ENCODE results near the gene AUH.
"Not testable (repeated sequence)": the region's sequence is repeated elsewhere in the genome, so short reads cannot be mapped to it uniquely, and the experiment has no call there.

The AUH gene

DNA sequence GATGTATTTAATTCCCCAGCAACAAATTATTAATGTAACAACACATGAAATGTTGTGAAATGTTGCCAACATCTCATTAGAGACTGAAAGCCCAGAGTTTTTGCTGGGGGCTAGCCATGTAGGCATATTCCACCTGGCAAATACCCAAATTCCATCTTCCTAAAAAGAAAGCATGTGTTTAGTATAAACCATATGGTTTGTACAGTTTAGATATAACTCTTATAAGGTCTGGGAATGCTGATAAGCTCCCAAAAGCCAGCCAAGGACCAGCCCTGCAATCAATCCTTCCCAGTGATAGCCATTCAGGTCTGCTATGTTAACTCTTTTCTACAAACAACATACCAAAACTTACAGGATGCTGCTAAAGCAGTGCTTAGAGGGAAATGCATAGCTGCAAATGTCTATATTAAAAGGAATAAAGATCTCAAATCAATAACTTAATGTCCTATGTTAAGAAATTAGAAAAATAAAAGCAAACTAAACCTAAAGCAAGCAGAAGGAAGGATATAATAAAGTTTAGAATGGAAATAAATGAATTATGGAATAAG, 158.9 kb downstream of the AUH start:
- DNase-seq: no peak

DNA sequence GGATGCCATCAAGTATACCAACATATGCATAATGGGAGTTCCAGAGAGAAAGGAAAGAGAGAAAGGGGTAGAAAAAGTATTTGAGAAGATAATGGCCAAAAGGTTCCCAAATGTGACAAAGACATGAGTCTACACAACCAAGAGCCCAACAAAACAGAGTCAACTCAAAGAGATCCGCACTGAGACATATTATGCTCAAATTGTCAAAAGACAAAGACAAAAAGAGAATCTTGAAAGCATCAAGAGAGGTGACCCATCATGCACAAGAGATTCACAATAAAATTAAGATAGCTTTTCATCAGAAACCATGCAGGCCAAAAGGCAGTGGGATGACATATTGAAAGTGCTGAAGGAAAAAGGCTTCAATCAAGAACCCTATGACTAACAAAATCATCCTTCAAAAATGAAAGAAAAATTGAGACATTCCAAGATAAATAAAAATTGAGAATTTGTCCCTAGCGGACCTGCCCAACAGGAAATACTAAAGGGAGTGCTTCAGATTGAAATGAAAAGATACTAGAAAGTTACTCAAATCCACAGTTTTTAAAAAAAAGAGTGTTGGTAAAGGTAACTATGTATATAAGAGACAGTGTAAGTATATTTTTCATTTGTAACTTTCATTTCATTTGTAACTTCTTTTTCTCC, 160.9 kb downstream of the AUH start:
- no peak for DNase-seq

DNA sequence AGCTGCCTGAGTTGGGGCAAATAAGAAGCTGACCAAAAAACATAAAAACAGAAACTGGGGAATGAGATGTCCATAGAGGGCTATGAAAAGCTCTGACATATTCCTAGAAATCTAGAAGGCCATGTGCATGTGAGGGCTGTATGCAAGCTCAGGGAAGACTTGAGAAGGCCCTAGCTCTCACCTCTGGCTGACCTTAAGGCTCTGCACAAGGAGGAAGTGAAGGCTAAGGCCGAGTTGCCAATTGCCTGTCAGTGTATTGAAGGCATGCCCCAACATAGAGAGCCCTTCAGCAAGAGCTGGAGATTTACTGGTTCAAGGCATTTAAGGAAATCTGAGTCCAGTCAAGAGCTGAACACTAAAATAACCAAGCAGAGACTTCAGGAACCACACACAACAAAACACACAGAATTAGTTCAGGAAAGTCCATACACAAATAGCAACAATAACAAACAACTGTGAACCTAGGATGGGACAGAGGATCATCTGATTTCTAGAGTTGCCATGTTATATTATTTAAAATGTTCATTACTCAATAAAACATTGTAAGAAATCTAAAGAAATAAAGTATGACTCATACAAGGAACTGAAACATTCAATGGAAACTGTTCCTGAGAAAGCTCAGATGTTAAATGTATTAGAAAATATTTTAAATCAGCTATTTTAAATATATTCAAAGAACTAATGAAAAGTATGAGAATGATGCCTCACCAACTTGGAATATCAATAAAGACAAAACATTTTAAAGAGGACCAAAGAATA, 161.8 kb downstream of the AUH start:
- no peak for DNase-seq

DNA sequence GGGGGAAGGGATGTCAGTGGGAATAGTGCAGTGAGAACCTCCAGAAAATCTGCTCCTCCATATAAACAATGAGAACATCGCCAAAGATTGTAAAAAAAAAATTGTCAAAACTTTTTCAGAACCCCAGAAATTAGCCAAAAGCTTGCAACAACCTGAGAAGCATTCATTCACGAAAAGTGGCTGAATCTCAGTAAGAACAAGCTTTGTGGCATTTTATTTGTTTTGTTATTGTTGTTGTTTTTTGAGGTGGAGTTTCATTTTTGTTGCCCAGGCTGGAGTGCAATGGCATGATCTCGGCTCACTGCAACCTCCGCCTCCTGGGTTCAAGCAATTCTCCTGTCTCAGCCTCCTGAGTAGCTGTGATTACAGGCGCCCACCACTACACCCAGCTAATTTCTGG, 162.8 kb downstream of the AUH start:
- DNase-seq: not testable (repeated sequence)

DNA sequence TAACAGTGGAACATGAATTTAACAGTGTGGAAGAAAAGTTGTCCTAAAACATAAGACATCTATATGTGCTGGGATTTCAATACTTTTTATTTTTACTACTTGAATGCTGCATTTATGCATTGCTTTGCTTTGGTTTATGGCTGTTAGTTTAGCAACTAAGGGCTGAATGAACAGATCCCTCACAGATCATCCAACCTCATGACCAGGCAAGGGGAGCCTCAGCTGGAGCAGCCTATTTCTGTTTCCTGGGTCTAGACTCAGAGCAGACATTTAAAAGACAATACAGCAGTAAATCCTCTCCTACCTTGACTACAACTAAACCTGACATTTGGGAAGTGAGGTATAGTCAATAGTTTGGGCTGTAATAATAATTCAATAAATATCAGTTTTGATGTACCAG, 163.3 kb downstream of the AUH start:
- no peak for DNase-seq

DNA sequence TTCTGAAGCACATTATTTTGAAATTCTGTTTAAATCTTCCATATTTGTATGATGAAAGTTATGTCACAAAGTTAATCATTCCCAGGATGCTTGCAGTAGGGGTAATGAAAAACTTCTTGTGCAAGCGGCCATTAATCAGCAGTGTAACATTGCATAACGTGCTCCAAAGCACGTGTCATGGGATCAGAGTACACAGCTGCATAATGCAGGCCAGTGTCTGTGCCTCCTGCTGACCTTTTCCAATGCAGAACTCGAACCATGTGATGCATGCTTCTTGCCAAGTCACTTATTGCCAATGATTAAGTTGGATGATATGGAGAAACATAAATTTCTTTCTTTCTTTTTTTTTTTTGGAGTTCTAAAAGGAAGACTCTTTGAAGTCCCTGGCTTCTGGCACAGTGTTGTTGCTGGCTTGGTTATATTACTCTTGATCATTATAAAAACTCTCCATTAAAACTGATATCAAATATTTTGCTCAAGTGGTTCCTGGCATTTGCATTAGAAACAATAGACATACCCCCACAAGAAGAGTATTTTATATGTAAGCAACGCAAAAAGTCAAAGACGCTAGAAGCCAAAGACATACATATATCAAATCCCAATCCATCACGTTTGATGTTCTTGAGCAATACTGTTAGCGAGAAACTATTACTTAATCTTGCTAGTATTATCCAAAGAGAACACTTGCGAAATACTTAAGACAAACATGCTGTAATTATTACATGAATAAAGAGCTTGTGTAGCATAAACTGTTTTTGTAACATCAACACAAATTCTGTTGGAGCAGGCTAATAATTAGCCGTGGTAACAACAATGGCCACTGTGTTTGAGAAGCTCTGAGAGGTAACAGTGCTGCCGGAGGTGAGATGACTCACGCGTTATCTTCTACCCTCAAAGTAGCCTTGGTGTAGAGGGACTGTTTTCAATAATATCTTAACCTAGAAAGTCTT, 164.2 kb downstream of the AUH start:
- DNase-seq: no peak

DNA sequence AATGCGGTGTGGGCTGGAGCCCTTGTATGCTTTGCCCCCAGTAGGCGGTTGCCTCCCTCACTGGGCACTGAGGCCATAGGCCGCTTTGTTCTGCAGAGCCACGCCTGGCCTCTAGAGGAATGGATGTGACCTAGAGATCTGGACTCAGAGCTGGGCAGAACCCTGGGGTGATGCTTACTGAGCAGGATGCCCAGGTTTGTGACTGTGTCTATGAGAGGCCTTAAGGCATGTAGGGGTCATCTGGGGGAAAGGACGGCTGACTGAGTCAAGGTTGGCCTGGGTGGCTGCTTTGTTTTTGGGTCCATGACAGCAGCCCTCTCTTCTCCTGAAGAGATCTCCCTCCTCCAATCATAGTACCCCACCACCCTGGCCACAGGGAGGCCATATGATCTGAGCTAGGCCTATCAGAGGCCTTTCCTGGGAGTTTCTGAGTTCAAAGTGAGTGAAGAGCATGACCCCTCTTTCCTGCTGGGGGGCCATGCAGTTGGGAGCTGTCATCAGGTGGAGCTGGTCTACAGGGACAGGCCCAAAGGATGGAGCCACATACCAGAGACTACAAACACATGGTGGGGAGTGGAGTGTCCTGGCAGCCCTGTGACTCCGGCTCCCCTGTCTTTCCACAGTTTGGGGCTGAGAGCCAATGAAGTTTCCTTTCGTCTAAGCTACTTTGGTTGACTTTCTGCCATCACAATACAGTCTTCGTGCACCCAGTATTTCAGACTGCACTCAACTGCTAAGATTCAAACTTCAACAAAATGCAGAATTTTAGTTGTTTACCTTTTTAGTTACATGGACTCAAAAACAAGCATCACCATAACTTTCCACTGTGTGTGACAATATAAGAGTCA, 165.4 kb downstream of the AUH start:
- no peak for DNase-seq

DNA sequence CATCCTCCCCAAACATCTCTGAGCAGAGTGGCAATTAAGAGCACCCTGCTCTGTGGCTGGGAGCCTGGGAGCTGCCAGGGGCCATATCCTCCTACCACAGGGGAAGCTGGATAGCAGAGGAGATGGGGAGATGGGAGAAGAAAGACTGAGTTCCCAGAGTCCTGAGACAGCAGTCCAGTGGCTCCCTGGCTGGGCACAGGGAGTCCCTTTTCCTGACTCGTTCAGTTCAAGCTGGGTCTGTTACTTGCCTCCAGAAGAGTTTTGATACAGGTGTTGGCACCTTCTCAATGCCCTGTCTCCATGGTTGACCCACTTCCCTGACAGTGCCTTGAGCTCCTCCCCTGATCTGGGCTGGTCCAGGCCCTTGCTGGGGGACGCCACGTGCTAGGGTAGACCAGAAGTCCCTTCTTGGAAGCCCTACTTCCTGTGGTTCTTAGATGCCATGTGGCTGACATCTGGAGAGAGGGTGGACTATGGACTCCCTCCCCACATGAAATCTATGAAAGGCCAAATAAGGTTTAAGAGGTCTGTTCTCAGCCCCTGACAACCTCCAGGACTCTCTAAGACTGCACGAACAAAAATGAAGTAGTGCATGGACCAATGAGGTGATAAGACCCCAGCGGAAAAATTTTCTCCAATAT, 166.2 kb downstream of the AUH start:
- no peak for DNase-seq

DNA sequence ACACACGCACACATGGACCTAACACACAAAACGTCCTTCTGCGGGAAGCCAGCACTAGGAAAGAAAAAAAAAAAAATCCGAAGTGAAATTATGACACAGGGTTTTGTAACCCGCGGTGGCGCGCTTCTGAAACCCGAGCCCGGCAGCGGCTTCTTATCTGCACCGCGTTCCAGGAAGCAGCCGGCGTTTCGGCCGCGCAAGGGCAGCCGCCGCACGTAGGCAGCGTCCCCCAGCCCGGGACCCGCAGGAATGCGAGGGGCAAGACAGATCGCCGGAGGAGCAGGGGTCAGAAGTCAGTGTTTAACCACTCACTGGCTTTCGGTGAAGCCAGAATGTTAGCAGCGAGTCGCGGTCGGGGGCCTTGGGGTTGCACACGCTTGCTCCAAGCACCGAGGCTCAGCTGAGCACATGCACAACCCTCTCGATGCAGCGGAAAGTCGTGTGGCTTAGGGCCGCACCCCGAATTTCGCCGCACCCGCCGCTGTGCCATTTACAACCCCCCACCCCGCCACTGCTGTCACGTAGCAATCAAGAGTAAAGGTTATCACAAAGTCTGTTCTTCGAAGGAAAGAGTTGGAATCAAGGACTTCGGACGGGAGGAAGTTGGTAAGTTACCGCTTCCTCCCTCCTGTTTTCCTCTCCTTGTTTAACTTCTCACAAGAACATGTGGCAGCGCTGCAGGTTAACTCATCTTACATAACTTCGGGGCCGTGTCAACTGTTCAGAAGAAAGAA, 167.9 kb downstream of the AUH start:
- DNase-seq: peak; percentile 62 to 77

DNA sequence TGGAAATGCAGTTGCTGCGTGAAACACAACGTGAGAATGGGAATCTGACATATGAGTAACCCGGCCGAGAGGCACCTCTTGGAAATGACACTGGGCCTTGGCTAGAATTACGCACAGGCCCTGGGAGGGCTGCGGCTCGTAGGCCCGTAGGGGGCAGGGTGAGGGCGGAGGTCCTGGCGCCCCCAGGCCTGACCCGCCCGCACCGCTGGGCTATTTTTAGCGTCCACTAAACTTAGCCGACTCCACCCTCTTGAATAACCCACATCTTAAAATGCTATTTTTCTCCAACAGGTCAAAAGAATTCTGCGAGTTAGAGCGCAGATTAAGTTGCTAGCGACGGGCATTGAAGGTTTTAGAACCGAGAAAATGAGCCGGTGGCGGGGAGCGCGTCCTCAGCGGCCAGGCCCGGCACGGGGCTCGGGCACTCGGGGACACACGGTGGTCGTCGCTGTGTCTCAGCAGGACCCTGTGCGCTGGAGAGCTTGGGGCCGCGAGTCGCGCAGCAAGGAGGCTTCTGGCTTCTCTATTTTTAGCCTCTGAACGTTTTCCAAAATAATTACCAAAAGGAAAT, 168.5 kb downstream of the AUH start:
- peak; percentile 70 to 75 for DNase-seq

DNA sequence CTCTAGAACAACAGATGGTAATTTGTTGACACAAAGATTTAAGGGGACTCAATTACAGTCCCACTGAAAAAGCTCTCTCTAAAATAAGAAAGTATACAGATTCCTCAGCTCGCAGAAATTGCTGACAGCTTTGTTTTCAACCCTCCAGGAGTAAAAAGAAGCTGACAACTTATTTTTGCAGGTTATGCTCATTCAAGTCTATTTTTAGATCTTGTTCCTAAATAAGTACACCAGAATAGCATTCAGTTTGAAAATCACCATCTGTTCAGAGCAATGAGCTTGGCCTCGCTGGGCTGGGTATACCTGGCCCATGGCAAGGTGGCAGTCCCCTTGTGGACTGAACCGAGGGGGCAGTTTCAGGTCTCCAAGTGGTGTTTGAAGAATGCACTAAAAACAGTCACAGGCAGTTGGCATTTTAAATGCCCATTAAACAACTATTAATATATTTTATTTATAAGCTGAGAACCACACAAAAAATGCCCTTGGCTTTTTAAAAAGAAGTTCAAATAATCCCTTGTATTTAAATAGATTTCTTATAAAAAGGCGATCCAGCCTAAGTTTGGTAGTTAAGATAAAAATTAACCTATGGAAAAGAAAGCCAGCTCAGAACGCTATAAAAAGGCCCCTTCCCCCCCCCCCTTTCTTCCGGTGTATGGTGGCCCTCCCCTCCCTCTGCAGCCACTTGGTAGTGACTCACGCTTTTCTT, 169.2 kb downstream of the AUH start:
- DNase-seq: no peak

DNA sequence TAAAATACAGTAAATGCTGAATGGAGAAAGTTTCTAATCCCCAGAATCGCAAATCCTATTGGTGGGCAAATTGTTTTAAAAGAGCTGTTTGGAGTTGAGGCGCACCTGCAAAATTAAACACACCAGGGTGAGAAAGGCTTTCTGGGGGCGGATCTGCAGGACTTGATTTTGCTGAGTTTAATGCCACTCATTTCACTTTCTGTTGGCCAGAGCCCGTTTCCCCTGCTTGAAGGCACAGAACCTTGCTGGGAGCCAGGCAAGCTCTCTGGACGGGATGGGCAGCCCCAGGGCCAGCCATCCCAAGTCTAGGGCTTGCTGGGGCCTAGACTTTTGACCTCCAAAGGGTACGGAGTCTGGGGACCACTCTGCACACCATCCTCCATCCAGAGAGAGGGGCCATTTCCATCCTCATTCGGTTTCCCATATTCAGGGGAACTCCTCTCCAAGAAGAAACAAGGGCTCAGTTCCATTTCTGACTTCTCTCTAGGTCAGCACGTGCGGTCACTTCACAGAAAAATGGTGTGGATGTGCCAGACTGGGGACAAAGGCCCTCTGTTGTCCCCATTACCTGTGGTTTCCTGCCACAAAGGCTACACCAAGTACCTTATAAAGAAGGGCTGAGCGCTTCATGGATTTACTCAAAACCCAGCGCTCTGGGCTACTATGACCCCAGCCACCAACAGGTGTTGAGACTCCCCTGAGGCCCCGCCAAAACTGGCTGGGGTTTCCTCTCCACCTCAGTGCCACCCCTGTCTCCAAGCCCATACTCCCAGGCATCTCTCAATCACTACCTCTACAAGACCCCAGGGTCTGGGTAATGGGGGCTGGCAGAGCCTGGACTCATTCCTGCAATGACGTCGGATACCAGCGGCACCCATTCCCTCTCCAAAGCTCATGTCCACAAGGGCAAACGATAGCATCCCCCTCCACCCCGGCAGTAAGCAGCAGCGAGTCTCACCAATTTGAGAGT, 170.0 kb downstream of the AUH start:
- DNase-seq: no peak

DNA sequence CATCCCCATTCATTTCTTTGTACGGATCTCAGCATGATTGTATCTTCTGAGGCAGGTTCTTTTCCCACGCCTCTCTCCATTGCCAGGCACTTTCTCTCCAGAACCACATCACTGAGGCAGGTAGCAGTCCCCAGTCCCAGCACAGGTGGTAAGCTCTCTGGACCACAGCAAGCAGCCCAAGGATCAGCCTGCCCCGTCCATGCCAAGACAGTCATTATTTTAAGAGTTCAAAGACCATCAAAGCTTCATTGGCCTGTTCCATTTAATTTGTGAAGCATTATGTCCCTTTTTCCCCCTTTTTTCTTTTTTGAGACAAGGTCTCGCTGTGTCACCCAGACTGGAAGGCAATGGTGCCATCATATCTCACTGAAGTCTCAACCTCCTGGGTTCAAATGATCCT, 171.7 kb downstream of the AUH start:
- no peak for DNase-seq

DNA sequence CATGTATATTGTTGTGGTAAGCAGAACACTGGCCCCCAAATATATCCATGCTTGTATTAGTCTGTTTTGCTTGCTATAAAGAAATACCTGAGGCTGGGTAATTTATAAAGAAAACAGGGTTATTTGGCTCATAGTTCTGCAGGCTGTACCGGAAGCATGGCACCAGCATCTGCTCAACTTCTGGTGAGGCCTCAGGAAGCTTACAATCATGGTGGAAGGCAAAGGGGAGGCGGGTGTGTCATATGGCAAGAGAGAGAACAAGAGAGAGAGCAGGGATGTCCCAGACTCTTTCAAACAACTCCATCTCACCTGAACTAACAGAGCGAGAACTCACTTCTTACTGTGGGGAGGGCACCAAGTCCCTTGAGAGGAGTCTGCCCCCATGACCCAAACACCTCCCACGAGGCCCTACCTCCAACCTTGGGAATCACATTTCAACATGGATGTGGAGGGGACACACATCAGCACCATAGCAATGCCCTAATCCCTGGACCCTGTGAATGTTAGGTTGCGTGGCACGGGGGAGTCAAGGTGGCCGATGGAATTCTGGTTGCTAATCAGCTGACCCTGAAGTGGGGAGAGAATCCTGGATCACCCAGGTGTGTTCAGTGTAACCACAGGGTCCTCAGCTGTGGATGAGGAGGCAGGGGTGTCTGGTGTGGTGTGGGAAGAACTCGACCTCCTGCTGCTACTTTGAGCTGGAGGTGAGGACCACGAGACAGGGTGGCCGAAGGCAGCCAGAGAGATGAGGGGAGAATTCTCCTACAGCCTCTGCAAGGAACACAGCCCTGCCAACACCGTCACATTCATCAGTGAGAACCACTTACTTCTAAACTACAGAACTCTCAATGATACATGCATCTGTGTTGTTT, 172.8 kb downstream of the AUH start:
- no peak for DNase-seq

DNA sequence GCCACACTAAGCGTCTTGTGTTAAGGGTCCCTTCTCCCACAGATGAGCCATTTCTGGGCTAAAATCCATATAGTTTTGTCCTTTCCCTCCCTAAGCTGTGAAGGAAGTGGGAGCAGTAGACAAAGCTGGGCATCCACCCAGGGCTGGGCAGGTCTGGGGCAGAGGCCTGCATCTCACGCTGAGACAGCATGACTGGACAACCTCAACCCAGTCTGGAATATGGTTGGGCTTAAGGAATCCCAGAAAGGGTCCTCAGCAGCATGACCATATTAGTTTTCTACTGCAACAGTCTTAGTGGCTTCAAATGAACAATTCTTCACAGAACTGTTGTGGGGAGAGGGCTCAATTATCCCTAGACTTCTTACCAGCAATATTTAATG, 173.8 kb downstream of the AUH start:
- DNase-seq: no peak

DNA sequence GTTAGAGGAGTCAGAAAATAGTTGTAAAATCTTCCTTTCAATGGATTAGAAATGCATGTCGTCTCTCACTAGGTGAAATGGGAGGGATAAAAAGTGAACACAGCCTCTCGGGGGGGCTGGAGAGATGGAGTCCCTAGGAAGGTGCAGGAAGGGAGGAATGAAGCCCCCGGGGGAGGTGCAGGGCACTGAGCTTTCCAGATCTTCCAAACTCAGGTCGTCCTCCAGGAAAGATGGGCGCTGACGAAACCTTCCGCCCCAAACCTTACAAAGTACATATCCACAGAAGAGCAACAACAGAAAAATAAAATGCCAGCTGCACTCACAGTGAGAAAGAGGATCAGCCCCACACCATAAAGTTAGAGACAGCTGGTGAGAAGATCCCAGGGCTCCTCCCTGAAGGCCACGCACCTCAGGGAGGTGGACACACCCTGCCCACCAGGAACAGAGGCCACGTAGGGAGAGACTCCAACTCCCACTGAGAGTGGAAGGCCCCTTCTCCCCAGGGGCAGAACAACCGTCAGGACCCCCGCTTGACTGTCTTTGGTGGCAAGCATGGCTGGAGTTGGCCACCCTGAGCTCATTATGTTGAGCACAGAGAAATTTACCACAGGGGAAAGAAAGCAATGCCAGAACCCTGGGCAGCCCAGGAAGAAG, 174.3 kb downstream of the AUH start:
- DNase-seq: no peak

DNA sequence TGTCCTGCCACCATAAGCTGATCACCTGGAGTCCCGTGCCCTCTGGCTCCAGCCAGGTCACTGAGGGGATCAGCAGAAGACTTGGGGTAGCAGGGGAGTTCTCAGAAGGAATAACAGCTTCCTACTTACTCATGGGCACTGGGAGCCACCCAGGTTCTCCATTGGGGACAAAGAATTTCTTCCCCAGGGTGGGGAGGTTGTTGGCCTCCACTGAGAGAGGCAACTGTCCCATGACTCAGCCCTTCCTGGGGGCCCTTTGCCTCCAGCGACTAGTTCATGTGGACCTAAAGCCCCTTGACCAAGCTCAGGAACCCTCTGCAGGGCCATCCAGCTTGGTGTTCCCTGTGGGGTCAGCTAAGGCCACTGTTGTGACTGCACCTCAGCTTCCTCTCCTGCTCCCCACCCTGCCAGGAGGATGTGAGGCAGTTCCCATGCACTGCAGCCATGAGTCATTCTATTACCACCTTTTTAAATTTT, 175.0 kb downstream of the AUH start:
- DNase-seq: no peak

Measured in Kasumi-1 (cell line).